Esophagus squamous epithelium (tissue), 4 donors: Measurements from ENCODE around the gene ZFP36L1.

Source experiments
- POLR2A ChIP-seq, 4 donors: fragments of 450-650 bp; IDR thresholded peaks; one replicate each; pipeline ENCODE4 v1.6.1; 2017; ENCODE audit warnings: antibody characterized with exemption in 4 of 4, mild to moderate bottlenecking in 4 of 4, moderate library complexity in 3 of 4
- TF ChIP-seq, protein P1 (sequence below), 6 experiments: fragments of 450-650 bp in 4 of 6; fragments of 200-600 bp in 2 of 6; sonication (generic) in 2 of 6; IDR thresholded peaks; one replicate each; pipeline ENCODE4 v1.5.1; 2016 to 2019; ENCODE audit warnings: antibody characterized with exemption in 6 of 6, mild to moderate bottlenecking in 4 of 6, moderate library complexity in 4 of 6

DNA sequence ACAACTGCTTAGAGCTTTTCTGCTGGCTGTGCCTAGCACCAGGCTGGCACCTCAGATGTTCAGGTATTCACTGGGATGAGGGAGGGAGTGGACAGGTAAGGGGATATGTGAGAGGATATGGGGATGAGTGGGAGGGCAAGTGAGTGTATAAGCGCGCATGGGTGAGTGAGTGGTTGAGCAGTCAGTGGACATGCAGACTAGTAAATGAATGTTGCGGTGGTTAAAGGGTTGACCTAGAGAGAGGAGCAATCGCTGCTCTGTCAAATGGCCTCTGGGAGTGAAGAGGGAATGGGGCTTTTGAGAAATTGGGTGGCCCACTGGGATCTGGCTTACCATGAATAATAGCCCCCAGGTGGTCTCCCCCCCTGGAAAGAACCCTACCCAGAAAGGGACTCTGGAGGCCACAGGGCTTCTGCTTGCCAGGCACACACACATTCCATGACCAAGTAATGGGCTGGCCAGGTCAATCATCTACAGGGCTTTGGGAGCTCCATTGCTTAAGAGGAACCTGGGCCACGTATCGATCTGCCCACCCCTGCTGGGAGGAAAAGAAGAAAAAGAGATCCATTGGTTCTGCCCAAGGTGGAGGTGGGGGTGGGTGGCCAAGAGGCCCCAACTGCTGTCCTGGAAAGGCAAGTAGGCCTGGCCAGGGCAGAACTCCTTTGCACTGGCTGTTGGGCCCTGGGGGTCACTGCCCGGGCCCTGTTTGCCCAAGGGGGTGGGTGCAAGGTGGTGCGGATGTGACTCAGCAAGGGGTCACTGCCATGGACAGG lies 30.8 kb upstream of the ZFP36L1 start:
- TF ChIP-seq, protein P1, sequence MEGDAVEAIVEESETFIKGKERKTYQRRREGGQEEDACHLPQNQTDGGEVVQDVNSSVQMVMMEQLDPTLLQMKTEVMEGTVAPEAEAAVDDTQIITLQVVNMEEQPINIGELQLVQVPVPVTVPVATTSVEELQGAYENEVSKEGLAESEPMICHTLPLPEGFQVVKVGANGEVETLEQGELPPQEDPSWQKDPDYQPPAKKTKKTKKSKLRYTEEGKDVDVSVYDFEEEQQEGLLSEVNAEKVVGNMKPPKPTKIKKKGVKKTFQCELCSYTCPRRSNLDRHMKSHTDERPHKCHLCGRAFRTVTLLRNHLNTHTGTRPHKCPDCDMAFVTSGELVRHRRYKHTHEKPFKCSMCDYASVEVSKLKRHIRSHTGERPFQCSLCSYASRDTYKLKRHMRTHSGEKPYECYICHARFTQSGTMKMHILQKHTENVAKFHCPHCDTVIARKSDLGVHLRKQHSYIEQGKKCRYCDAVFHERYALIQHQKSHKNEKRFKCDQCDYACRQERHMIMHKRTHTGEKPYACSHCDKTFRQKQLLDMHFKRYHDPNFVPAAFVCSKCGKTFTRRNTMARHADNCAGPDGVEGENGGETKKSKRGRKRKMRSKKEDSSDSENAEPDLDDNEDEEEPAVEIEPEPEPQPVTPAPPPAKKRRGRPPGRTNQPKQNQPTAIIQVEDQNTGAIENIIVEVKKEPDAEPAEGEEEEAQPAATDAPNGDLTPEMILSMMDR (IDR thresholded peaks at IDR 0.05): no peak
- no peak for TF ChIP-seq POLR2A (IDR thresholded peaks at IDR 0.05)
